GM12878 (cell line): ENCODE measurements around the gene PDE3B. TPM values are rescaled to one million over a fixed set of nuclear protein-coding genes. Genes with fewer than 3 reads are reported as not detected.
A peak's percentile ranks its signal among the peaks of the same experiment; 100 is the strongest.

Source experiments
- CUX1 ChIP-seq: IDR thresholded peaks from 2 replicates; pipeline ENCODE4 v1.6.1; 2012; ENCODE audit warnings: improper control_type of control experiment, low read depth, low read length; ENCODE audit not compliant: insufficient replicate concordance
- EP300 ChIP-seq, 2 experiments: fragments of 150-350 bp in 1 of 2; IDR thresholded peaks; 2 replicates each; pipeline ENCODE4 v1.6.1; 2011 to 2012; ENCODE audit warnings: low read depth in 2 of 2, low read length in 2 of 2, borderline replicate concordance in 1 of 2, improper control_type of control experiment in 1 of 2, inconsistent platforms in 1 of 2; ENCODE audit not compliant: control insufficient read depth in 1 of 2
- ESRRA ChIP-seq: IDR thresholded peaks from 2 replicates; pipeline ENCODE4 v1.6.1; 2012; ENCODE audit warnings: mild to moderate bottlenecking, low read length, improper control_type of control experiment
- HDAC6 ChIP-seq: fragments of 200-600 bp; sonication (generic); IDR thresholded peaks from one replicate; pipeline ENCODE4 v1.8.0; 2017; ENCODE audit warnings: antibody characterized with exemption; ENCODE audit not compliant: unreplicated experiment
- IKZF1 ChIP-seq: fragments of 450-650 bp; conservative IDR thresholded peaks from 2 replicates; pipeline ENCODE4 v1.6.1; 2017; ENCODE audit warnings: antibody characterized with exemption, mild to moderate bottlenecking
- IKZF2 ChIP-seq, 2 experiments: fragments of 450-650 bp; IDR thresholded peaks; 2 replicates each; pipeline ENCODE4 v1.6.1; 2017; ENCODE audit warnings: mild to moderate bottlenecking in 2 of 2, moderate library complexity in 2 of 2
- LARP7 ChIP-seq: fragments of 450-650 bp; IDR thresholded peaks from 2 replicates; pipeline ENCODE4 v1.6.1; 2017; ENCODE audit warnings: mild to moderate bottlenecking
- MEF2A ChIP-seq: IDR thresholded peaks from 2 replicates; pipeline ENCODE4 v1.6.1; 2011; ENCODE audit warnings: low read depth, mild to moderate bottlenecking, low read length, moderate library complexity; ENCODE audit not compliant: insufficient read depth
- MTA2 ChIP-seq: fragments of 450-650 bp; IDR thresholded peaks from 2 replicates; pipeline ENCODE4 v1.6.1; 2016; ENCODE audit warnings: low read depth, mild to moderate bottlenecking, moderate library complexity
- MYB ChIP-seq: fragments of 150-350 bp; IDR thresholded peaks from 2 replicates; pipeline ENCODE4 v1.6.1; 2014; ENCODE audit warnings: mild to moderate bottlenecking, low read depth, low read length, borderline replicate concordance
- NFXL1 ChIP-seq: fragments of 450-650 bp; IDR thresholded peaks from 2 replicates; pipeline ENCODE4 v1.6.1; 2017; ENCODE audit warnings: antibody characterized with exemption, mild to moderate bottlenecking, borderline replicate concordance
- POLR2AphosphoS2 ChIP-seq: IDR thresholded peaks from 2 replicates; pipeline ENCODE4 v1.6.1; 2011; ENCODE audit warnings: low read depth, mild to moderate bottlenecking, low read length, improper control_type of control experiment, moderate library complexity
- RAD21 ChIP-seq: IDR thresholded peaks from 2 replicates; pipeline ENCODE4 v1.6.1; 2011; ENCODE audit warnings: mild to moderate bottlenecking, low read depth, low read length, moderate library complexity; ENCODE audit not compliant: insufficient read depth
- RAD51 ChIP-seq: fragments of 450-650 bp; IDR thresholded peaks from 2 replicates; pipeline ENCODE4 v1.6.1; 2016; ENCODE audit warnings: moderate library complexity, mild to moderate bottlenecking, inconsistent platforms
- RUNX3 ChIP-seq: IDR thresholded peaks from 2 replicates; pipeline ENCODE4 v1.6.1; 2012; ENCODE audit warnings: low read length, inconsistent platforms
- SP1 ChIP-seq: IDR thresholded peaks from one replicate; pipeline ENCODE4 v1.6.1; 2011; ENCODE audit warnings: low read depth, low read length
- SREBF1 ChIP-seq: IDR thresholded peaks from 2 replicates; pipeline ENCODE4 v1.6.1; 2012; ENCODE audit warnings: mild to moderate bottlenecking, low read length
- STAT3 ChIP-seq: IDR thresholded peaks from 2 replicates; pipeline ENCODE4 v1.6.1; 2011; ENCODE audit warnings: low read depth, low read length, improper control_type of control experiment
- TCF12 ChIP-seq: IDR thresholded peaks from 2 replicates; pipeline ENCODE4 v1.6.1; 2011; ENCODE audit warnings: low read depth, mild to moderate bottlenecking, low read length
- TCF3 ChIP-seq: IDR thresholded peaks from 2 replicates; pipeline ENCODE4 v1.6.1; 2012; ENCODE audit warnings: low read depth, mild to moderate bottlenecking, low read length, borderline replicate concordance; ENCODE audit not compliant: insufficient read depth
- USF2 ChIP-seq: IDR thresholded peaks from 2 replicates; pipeline ENCODE4 v1.6.1; 2011; ENCODE audit warnings: low read depth, low read length, improper control_type of control experiment, borderline replicate concordance
- WRNIP1 ChIP-seq: IDR thresholded peaks from 2 replicates; pipeline ENCODE4 v1.6.1; 2011; ENCODE audit warnings: low read depth, low read length, improper control_type of control experiment, borderline replicate concordance
- YY1 ChIP-seq: IDR thresholded peaks from 2 replicates; pipeline ENCODE4 v1.6.1; 2011; ENCODE audit warnings: low read depth, mild to moderate bottlenecking, low read length
- ZBED1 ChIP-seq: IDR thresholded peaks from 2 replicates; pipeline ENCODE4 v1.6.1; 2016; ENCODE audit warnings: borderline replicate concordance
- ZNF24 ChIP-seq: fragments of 450-650 bp; IDR thresholded peaks from 2 replicates; pipeline ENCODE4 v1.6.1; 2017; ENCODE audit warnings: antibody characterized with exemption, mild to moderate bottlenecking
- polyA plus RNA-seq, 11 experiments: library from polyadenylated mRNA; depleted of rRNA in 4 of 11; unstranded in 6 of 11; stranded (reverse) in 5 of 11; fragments of >200 nt; fragmentation: Nextera tagmentation in 4 of 11; fragmentation: Illumina TruSeq in 1 of 11; extraction: Ambion mirVana in 4 of 11; extraction: Trizol in 1 of 11; gene quantifications; 1 replicate in 1 of 11; 2 replicates in 10 of 11; pipeline versions ENCODE4 v1.2.1 to v1.2.3, GENCODE V29; 2011 to 2016; ENCODE audit warnings: inconsistent platforms in 2 of 11, missing spikeins in 2 of 11, low read depth in 1 of 11
- total RNA-seq, 4 experiments: library from RNA; depleted of rRNA in 3 of 4; stranded (reverse); fragments of >200 nt in 3 of 4; fragmentation: Illumina TruSeq in 1 of 4; extraction: Trizol in 1 of 4; gene quantifications; 2 replicates each; pipeline versions ENCODE4 v1.2.1 to v1.2.3, GENCODE V29; 2013 to 2021
- TF ChIP-seq, protein P1 (sequence below), 3 experiments: IDR thresholded peaks in 2 of 3; conservative IDR thresholded peaks in 1 of 3; 2 replicates each; pipeline ENCODE4 v1.5.1; 2011; ENCODE audit warnings: low read depth in 3 of 3, low read length in 3 of 3, mild to moderate bottlenecking in 3 of 3, control low read depth in 2 of 3, moderate library complexity in 2 of 3, inconsistent platforms in 1 of 3, mixed read lengths in 1 of 3; ENCODE audit not compliant: control insufficient read depth in 2 of 3, insufficient read depth in 1 of 3; ENCODE audit errors: extremely low read depth in 1 of 3

Gene PDE3B
- total and polyA plus RNA-seq, 10 of the 15 experiments (the other 5 are each of a cell fraction or from before 2014, with no cell fraction given), result 0.04 to 3.1 (median 1.9) TPM

DNA sequence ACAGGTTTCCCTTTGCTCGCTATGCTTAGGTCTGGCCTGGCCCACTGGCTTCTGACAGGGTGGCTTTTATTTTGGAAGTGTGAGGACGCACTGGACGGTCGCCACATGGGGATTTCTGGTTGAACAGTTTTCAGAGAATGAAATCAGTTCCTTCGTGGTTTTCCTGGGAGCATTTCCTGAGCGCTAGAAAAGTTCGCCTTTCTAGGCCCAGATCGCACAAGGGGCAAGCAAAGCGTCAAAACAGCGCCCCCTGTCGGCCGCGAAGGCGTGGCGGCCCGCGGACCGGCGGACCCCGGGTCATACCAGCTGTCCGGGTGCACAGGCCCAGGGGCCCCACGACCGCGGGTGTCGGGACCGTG is 261.1 kb downstream of the PDE3B start (continued):
- TF ChIP-seq, protein P1, sequence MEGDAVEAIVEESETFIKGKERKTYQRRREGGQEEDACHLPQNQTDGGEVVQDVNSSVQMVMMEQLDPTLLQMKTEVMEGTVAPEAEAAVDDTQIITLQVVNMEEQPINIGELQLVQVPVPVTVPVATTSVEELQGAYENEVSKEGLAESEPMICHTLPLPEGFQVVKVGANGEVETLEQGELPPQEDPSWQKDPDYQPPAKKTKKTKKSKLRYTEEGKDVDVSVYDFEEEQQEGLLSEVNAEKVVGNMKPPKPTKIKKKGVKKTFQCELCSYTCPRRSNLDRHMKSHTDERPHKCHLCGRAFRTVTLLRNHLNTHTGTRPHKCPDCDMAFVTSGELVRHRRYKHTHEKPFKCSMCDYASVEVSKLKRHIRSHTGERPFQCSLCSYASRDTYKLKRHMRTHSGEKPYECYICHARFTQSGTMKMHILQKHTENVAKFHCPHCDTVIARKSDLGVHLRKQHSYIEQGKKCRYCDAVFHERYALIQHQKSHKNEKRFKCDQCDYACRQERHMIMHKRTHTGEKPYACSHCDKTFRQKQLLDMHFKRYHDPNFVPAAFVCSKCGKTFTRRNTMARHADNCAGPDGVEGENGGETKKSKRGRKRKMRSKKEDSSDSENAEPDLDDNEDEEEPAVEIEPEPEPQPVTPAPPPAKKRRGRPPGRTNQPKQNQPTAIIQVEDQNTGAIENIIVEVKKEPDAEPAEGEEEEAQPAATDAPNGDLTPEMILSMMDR (IDR thresholded peaks at IDR 0.05 in 2 of 3, conservative IDR thresholded peaks at IDR 0.05 in 1 of 3; ENCODE audit: control insufficient read depth in 2 of 3, extremely low read depth in 1 of 3, insufficient read depth in 1 of 3, low read depth in 3 of 3, low read length in 3 of 3), result peak; percentile 66 to 86 (median 85)
- peak; percentile 68 for TF ChIP-seq RAD21
- no peak for TF ChIP-seq NFXL1
- no peak for TF ChIP-seq POLR2AphosphoS2
- TF ChIP-seq LARP7, result no peak
- TF ChIP-seq RAD51, result no peak
- TF ChIP-seq ZBED1, result no peak
- no peak for TF ChIP-seq TCF3
- peak in 1 of 2 experiments; percentile 32; a peak in 1 of 4 replicates for TF ChIP-seq IKZF2 (IDR thresholded peaks at IDR 0.05)
- TF ChIP-seq WRNIP1, result no peak
- TF ChIP-seq MEF2A, result no peak
- no peak for TF ChIP-seq ZNF24
- no peak for TF ChIP-seq MYB
- no peak for TF ChIP-seq SREBF1
- no peak for TF ChIP-seq IKZF1
- TF ChIP-seq TCF12, result no peak
- no peak for TF ChIP-seq EP300 (IDR thresholded peaks at IDR 0.05; ENCODE audit: borderline replicate concordance in 1 of 2, control insufficient read depth in 1 of 2, low read depth in 2 of 2, low read length in 2 of 2)
- no peak for TF ChIP-seq CUX1
- no peak for TF ChIP-seq SP1
- peak; percentile 64 for TF ChIP-seq YY1
- TF ChIP-seq USF2, result no peak
- TF ChIP-seq HDAC6, result no peak
- TF ChIP-seq ESRRA, result no peak
- TF ChIP-seq RUNX3, result peak; percentile 70
- TF ChIP-seq MTA2, result no peak
- TF ChIP-seq STAT3, result no peak
